ENCODE data around the gene KCNMB4. TPM values are rescaled to one million over a fixed set of nuclear protein-coding genes. Genes with fewer than 3 reads are reported as not detected.

Gene KCNMB4
- total RNA-seq, 1 experiment from 2014 or later = 1.9 TPM

GRCh38 chr12:70383484-70383883 lies 17.4 kb downstream of the KCNMB4 start:
- no peaks in the 10 kb centered on the region for H3K9me3 ChIP-seq (ENCODE audit: low read depth, low read length, poor library complexity, severe bottlenecking)
- no peaks in the 10 kb centered on the region for H3K4me1 ChIP-seq (ENCODE audit: insufficient read depth, low read length, poor library complexity, severe bottlenecking)
- no peak overlapping the region for H3K27ac ChIP-seq (ENCODE audit: low read depth, low read length, poor library complexity, severe bottlenecking)
- no peaks in the 10 kb centered on the region for H3K27me3 ChIP-seq (replicated peaks; ENCODE audit: insufficient read depth, low read depth, low read length, poor library complexity)
- TF ChIP-seq EZH2 (IDR thresholded peaks at IDR 0.05; ENCODE audit: borderline replicate concordance, low read depth, low read length, poor library complexity, severe bottlenecking) = no peak
- TF ChIP-seq, protein P1, sequence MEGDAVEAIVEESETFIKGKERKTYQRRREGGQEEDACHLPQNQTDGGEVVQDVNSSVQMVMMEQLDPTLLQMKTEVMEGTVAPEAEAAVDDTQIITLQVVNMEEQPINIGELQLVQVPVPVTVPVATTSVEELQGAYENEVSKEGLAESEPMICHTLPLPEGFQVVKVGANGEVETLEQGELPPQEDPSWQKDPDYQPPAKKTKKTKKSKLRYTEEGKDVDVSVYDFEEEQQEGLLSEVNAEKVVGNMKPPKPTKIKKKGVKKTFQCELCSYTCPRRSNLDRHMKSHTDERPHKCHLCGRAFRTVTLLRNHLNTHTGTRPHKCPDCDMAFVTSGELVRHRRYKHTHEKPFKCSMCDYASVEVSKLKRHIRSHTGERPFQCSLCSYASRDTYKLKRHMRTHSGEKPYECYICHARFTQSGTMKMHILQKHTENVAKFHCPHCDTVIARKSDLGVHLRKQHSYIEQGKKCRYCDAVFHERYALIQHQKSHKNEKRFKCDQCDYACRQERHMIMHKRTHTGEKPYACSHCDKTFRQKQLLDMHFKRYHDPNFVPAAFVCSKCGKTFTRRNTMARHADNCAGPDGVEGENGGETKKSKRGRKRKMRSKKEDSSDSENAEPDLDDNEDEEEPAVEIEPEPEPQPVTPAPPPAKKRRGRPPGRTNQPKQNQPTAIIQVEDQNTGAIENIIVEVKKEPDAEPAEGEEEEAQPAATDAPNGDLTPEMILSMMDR (conservative IDR thresholded peaks at IDR 0.05; ENCODE audit: low read depth, low read length) = no peak
- intact Hi-C loops (cut with micrococcal nuclease; ENCODE audit: unreplicated experiment) = no loop called here
- BruUV-seq (replicated peaks) = no TSS peak
- DNase-seq (ENCODE audit: low spot score) = no peak
- ChIA-PET CTCF (no interaction called here), POLR2A (ENCODE audit: low non-redundant PET) (no interaction called here)
- no peaks in the 10 kb centered on the region for H3K36me3 ChIP-seq (ENCODE audit: insufficient read depth, low read length, poor library complexity, severe bottlenecking)
- no peak overlapping the region for H3K4me3 ChIP-seq (ENCODE audit: low read depth, low read length, poor library complexity, severe bottlenecking)

GRCh38 chr12:70383886-70384285 lies 17.8 kb downstream of the KCNMB4 start:
- H3K27ac ChIP-seq (ENCODE audit: low read depth, low read length, poor library complexity, severe bottlenecking) = no peak overlapping the region
- H3K4me3 ChIP-seq (ENCODE audit: low read depth, low read length, poor library complexity, severe bottlenecking) = no peak overlapping the region
- no peaks in the 10 kb centered on the region for H3K36me3 ChIP-seq (ENCODE audit: insufficient read depth, low read length, poor library complexity, severe bottlenecking)
- TF ChIP-seq, protein P1 (conservative IDR thresholded peaks at IDR 0.05; ENCODE audit: low read depth, low read length) = no peak
- TF ChIP-seq EZH2 (IDR thresholded peaks at IDR 0.05; ENCODE audit: borderline replicate concordance, low read depth, low read length, poor library complexity, severe bottlenecking) = no peak
- no TSS peak for BruUV-seq (replicated peaks)
- no peaks in the 10 kb centered on the region for H3K27me3 ChIP-seq (replicated peaks; ENCODE audit: insufficient read depth, low read depth, low read length, poor library complexity)
- ChIA-PET POLR2A (ENCODE audit: low non-redundant PET) (no interaction called here), CTCF (no interaction called here)
- H3K9me3 ChIP-seq (ENCODE audit: low read depth, low read length, poor library complexity, severe bottlenecking) = no peaks in the 10 kb centered on the region
- DNase-seq (ENCODE audit: low spot score) = no peak
- intact Hi-C loops (cut with micrococcal nuclease; ENCODE audit: unreplicated experiment) = no loop called here
- H3K4me1 ChIP-seq (ENCODE audit: insufficient read depth, low read length, poor library complexity, severe bottlenecking) = no peaks in the 10 kb centered on the region

- POLR2A ChIA-PET (ENCODE audit: low non-redundant PET) = no interaction called here
- CTCF ChIA-PET = no interaction called here
- intact Hi-C loops (cut with micrococcal nuclease; ENCODE audit: unreplicated experiment) = no loop called here
Measured at GRCh38 chr12:70386771-70387170, 20.7 kb downstream of the KCNMB4 start.

More at GRCh38 chr12:70386771-70387170, 20.7 kb downstream of the KCNMB4 start:
- H3K9me3 ChIP-seq (ENCODE audit: low read depth, low read length, poor library complexity, severe bottlenecking) = peaks cover 3% of the 10 kb centered on the region
- no TSS peak for BruUV-seq (replicated peaks)
- no peak overlapping the region for H3K27ac ChIP-seq (ENCODE audit: low read depth, low read length, poor library complexity, severe bottlenecking)
- DNase-seq (ENCODE audit: low spot score) = no peak
- no peaks in the 10 kb centered on the region for H3K27me3 ChIP-seq (replicated peaks; ENCODE audit: insufficient read depth, low read depth, low read length, poor library complexity)
- H3K4me1 ChIP-seq (ENCODE audit: insufficient read depth, low read length, poor library complexity, severe bottlenecking) = no peaks in the 10 kb centered on the region
- H3K36me3 ChIP-seq (ENCODE audit: insufficient read depth, low read length, poor library complexity, severe bottlenecking) = no peaks in the 10 kb centered on the region
- H3K4me3 ChIP-seq (ENCODE audit: low read depth, low read length, poor library complexity, severe bottlenecking) = no peak overlapping the region
- no peak for TF ChIP-seq EZH2 (IDR thresholded peaks at IDR 0.05; ENCODE audit: borderline replicate concordance, low read depth, low read length, poor library complexity, severe bottlenecking)
- TF ChIP-seq, protein P1 (conservative IDR thresholded peaks at IDR 0.05; ENCODE audit: low read depth, low read length) = no peak

Data from A673 (cell line).